Astrocyte (in vitro differentiated cells and primary cell): ENCODE measurements around the gene FOXB1.

Experiments
- CTCF ChIP-seq: IDR thresholded peaks from 2 replicates; pipeline ENCODE4 v1.5.1; 2011; ENCODE audit warnings: low read depth, mild to moderate bottlenecking, inconsistent platforms, low read length, moderate library complexity; ENCODE audit not compliant: insufficient read depth
- EZH2 ChIP-seq: IDR thresholded peaks from 2 replicates; pipeline ENCODE4 v1.6.1; 2012; ENCODE audit warnings: mild to moderate bottlenecking, low read length, inconsistent platforms; ENCODE audit not compliant: insufficient read depth

GRCh38 chr15:59963925-59964324 is 40.2 kb upstream of the FOXB1 start:
- no peak for TF ChIP-seq CTCF
- TF ChIP-seq EZH2, result no peak
